Medulla oblongata (tissue), 1 donor: ENCODE results near the gene TM2D3.

ENCODE experiments used
- DNase-seq: peaks from one replicate; pipeline ENCODE4 v3.0.0-alpha.2; 2015; ENCODE audit errors: extremely low spot score

TM2D3 gene

GRCh38 chr15:101604124-101604874 lies 47.9 kb downstream of the TM2D3 start:
- no peak for DNase-seq

GRCh38 chr15:101602801-101603200 lies 49.4 kb downstream of the TM2D3 start:
- no peak for DNase-seq

GRCh38 chr15:101600035-101600434 lies 52.1 kb downstream of the TM2D3 start:
- DNase-seq: no peak

- no peak for DNase-seq
Measured at GRCh38 chr15:101599091-101599490, 53.1 kb downstream of the TM2D3 start.

- no peak for DNase-seq
Measured at GRCh38 chr15:101597360-101597928, 54.7 kb downstream of the TM2D3 start.

GRCh38 chr15:101596633-101597032 lies 55.5 kb downstream of the TM2D3 start:
- DNase-seq: no peak
